HEK293T (cell line): ENCODE measurements around the gene COQ9.

ENCODE experiments used
- CTCF ChIA-PET: fragments of 350-600 bp; formaldehyde crosslinking; extraction: SDS; loops from one replicate; lab custom pipeline; 2021; ENCODE audit warnings: antibody characterized with exemption, inconsistent platforms; lab: Yijun Ruan, JAX
- POLR2A ChIA-PET: fragments of 350-600 bp; formaldehyde crosslinking; extraction: SDS; loops from one replicate; lab custom pipeline; 2020; ENCODE audit warnings: antibody characterized with exemption, inconsistent platforms; lab: Yijun Ruan, JAX
- DNase-seq: peaks from one replicate; pipeline ENCODE4 v3.0.0; 2012; ENCODE audit warnings: mixed read lengths; ENCODE audit errors: extremely low spot score
- ARNT ChIP-seq: fragments of 450-650 bp; IDR thresholded peaks from 2 replicates; pipeline ENCODE4 v1.6.1; 2017; ENCODE audit warnings: mild to moderate bottlenecking
- BHLHE40 ChIP-seq: fragments of 450-650 bp; IDR thresholded peaks from 2 replicates; pipeline ENCODE4 v1.6.1; 2016; ENCODE audit warnings: mild to moderate bottlenecking, moderate library complexity, borderline replicate concordance
- CTBP1 ChIP-seq: fragments of 450-650 bp; IDR thresholded peaks from 2 replicates; pipeline ENCODE4 v1.6.1; 2016; ENCODE audit warnings: borderline replicate concordance
- ELF4 ChIP-seq: fragments of 450-650 bp; IDR thresholded peaks from 2 replicates; pipeline ENCODE4 v1.6.1; 2017; ENCODE audit warnings: antibody characterized with exemption
- FOXA1 ChIP-seq: fragments of 450-650 bp; IDR thresholded peaks from 2 replicates; pipeline ENCODE4 v1.6.1; 2016; ENCODE audit warnings: mild to moderate bottlenecking
- FOXK2 ChIP-seq: fragments of 450-650 bp; IDR thresholded peaks from 2 replicates; pipeline ENCODE4 v1.6.1; 2016; ENCODE audit warnings: mild to moderate bottlenecking
- FOXM1 ChIP-seq: fragments of 450-650 bp; IDR thresholded peaks from 2 replicates; pipeline ENCODE4 v1.6.1; 2017; ENCODE audit warnings: mild to moderate bottlenecking, borderline replicate concordance
- HDGF ChIP-seq: fragments of 450-650 bp; IDR thresholded peaks from 2 replicates; pipeline ENCODE4 v1.6.1; 2017; ENCODE audit warnings: antibody characterized with exemption, borderline replicate concordance
- L3MBTL2 ChIP-seq: fragments of 450-650 bp; conservative IDR thresholded peaks from 2 replicates; pipeline ENCODE4 v1.6.1; 2016; ENCODE audit warnings: mild to moderate bottlenecking
- LEF1 ChIP-seq: fragments of 450-650 bp; IDR thresholded peaks from 2 replicates; pipeline ENCODE4 v1.6.1; 2017; ENCODE audit warnings: mild to moderate bottlenecking, borderline replicate concordance
- NFRKB ChIP-seq: fragments of 450-650 bp; IDR thresholded peaks from 2 replicates; pipeline ENCODE4 v1.6.1; 2016; ENCODE audit warnings: mild to moderate bottlenecking, moderate library complexity
- SP1 ChIP-seq: fragments of 450-650 bp; IDR thresholded peaks from 2 replicates; pipeline ENCODE4 v1.6.1; 2017
- SUZ12 ChIP-seq: fragments of 450-650 bp; IDR thresholded peaks from 2 replicates; pipeline ENCODE4 v1.6.1; 2016; ENCODE audit warnings: mild to moderate bottlenecking
- TARDBP ChIP-seq: fragments of 450-650 bp; IDR thresholded peaks from 2 replicates; pipeline ENCODE4 v1.6.1; 2016
- ZNF384 ChIP-seq: fragments of 450-650 bp; IDR thresholded peaks from 2 replicates; pipeline ENCODE4 v1.6.1; 2016
- TF ChIP-seq, protein P1 (sequence below): fragments of 450-650 bp; IDR thresholded peaks from 2 replicates; pipeline ENCODE4 v1.6.1; 2016

COQ9 gene

DNA sequence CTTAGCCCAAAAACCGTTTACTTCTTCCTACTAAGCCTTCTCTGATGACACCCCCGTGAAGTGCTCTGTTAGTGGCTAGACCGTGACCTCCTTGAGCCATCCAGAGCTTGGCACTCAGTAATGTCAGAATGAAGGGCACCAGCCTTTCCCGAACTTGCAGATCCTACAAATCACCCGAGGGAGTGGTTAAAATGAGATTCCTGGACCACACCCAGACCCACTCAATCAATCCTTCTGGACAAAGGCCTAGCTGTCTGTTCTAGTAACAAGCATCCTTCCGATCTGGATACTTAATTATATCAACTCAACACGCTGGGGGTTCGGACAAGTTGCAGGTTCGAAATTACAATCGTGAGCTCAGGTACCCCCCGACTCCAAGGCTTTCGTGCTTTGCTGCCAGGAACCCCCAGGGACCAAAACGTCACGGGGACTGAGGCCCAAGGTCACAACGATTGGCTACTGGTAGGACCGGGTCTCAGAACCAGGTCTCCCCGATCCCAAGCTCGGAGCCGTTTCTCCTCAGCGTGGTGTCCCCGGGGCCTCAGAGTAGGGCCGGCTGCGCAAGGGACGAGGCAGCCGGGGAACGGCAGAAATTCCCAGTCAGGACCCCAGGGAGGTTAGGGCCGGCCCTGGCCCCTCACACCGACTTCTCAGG lies 621 bp upstream of the COQ9 start:
- no peak for TF ChIP-seq ZNF384
- TF ChIP-seq, protein P1, sequence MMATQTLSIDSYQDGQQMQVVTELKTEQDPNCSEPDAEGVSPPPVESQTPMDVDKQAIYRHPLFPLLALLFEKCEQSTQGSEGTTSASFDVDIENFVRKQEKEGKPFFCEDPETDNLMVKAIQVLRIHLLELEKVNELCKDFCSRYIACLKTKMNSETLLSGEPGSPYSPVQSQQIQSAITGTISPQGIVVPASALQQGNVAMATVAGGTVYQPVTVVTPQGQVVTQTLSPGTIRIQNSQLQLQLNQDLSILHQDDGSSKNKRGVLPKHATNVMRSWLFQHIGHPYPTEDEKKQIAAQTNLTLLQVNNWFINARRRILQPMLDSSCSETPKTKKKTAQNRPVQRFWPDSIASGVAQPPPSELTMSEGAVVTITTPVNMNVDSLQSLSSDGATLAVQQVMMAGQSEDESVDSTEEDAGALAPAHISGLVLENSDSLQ, result 0 out of 2 replicates have a peak, but pooled peaks have one; percentile 21
- DNase-seq, result peak; percentile 43
- CTCF ChIA-PET, result interaction anchor here (0.6 to 1.4 kb wide), 3 partner anchors 14 to 30 kb away, joined by 3 to 10 read pairs (median 5); partner anchors contain the start of gene POLR2C
- POLR2A ChIA-PET, result interaction anchor here (0.7 to 2.2 kb wide), 27 partner anchors 8 to 364 kb away, joined by 3 to 27 read pairs (median 4); partner anchors contain the start of genes CCDC102A, DOK4 and POLR2C

DNA sequence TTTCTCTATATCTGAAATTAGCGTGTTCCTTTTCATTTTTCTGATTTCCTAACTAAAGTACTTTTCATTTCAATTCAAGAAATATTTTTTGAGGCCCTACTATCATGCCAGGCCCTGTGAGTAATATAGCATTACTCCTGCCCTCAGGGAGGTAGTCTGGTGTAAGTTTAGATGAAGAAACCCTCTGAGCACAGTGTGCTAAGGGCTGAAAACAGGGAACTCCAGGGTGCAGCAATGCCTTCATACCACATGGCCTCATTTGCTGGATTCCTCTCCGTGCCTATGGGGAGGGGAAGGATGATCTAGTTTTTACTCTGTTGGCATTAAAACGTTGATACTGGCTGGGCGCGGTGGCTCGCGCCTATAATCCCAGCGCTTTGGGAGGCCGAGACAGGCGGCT lies 4.7 kb downstream of the COQ9 start:
- POLR2A ChIA-PET, result no interaction called here
- CTCF ChIA-PET, result no interaction called here
- no peak for DNase-seq
- TF ChIP-seq SUZ12, result no peak
- TF ChIP-seq BHLHE40, result no peak
- no peak for TF ChIP-seq ARNT
- TF ChIP-seq HDGF, result no peak
- TF ChIP-seq FOXA1, result no peak
- TF ChIP-seq TARDBP, result no peak
- no peak for TF ChIP-seq ZNF384
- TF ChIP-seq, protein P1, result no peak
- TF ChIP-seq SP1, result no peak

DNA sequence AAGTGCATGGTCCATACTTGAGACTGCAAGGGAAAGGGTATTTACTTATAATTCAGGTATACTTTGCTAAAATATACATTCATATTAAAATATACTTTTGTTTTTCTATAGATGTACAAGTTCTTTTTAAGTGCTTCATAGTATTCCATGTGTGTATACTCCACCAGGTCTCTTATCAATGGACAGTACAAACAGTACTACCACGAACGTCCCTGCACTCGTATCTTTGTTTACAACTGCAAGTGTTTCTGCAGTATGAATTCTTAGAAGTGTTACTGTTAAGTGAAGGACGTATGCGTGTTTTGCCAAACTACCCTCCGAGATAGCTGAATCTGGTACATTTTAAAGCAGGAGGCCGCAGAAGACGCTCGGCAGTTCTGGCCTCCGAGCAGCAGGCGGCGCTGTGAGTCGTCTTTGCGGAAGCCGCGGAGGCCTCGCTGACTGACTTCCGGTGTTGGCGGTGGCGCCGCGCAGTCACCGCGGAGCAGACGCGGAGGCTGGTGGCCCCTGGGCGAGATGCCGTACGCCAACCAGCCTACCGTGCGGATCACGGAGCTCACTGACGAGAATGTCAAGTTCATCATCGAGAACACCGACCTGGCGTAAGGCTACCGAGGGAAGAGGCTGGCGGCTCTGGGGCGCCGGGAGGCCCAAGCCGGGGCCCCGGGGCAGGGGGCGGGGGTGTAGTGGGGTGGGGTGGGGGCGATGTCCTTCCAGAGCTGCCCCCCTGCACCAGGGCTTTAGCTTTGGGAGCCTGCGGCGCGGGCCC lies 15.1 kb downstream of the COQ9 start, which contains the start of gene POLR2C:
POLR2C (plus strand) TSS at position 471 of the 769 bp plus-strand sequence; CDS start at position 517, 46 bp downstream.
- peak; percentile 93 for DNase-seq
- POLR2A ChIA-PET, result interaction anchor here (0.6 to 3.2 kb wide), 10 partner anchors 8 to 274 kb away, joined by 3 to 27 read pairs (median 4); partner anchors contain the start of genes CIAPIN1 and COQ9
- CTCF ChIA-PET, result interaction anchor here (0.6 to 2.6 kb wide), 9 partner anchors 11 to 142 kb away, joined by 3 to 10 read pairs (median 4); partner anchors contain the start of genes CIAPIN1 and COQ9
- TF ChIP-seq ELF4, result peak; percentile 94
- TF ChIP-seq SUZ12, result no peak
- TF ChIP-seq HDGF, result 0 out of 2 replicates have a peak, but pooled peaks have one; percentile 18

DNA sequence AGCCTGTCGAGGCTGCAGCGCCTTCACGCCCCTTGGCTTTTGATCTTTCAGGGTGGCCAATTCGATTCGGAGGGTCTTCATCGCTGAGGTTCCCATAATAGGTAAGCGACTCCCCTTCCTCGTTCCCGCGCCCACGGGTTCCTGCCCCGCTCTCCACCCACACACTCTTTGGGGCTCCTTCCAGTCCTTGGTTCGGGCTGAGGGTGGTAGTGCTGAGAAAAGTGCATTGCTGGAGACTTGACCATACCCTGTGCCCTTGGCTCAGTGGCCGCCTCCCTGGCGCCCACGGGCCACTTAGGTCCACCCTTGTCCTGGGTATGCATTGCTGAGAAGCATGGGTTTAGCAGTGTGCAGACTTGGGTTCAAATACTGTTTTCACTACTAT lies 15.7 kb downstream of the COQ9 start:
- TF ChIP-seq TARDBP, result no peak
- TF ChIP-seq SUZ12, result no peak
- TF ChIP-seq LEF1, result no peak
- TF ChIP-seq BHLHE40, result no peak
- TF ChIP-seq ELF4, result no peak
- TF ChIP-seq FOXA1, result no peak
- TF ChIP-seq FOXM1, result no peak
- TF ChIP-seq, protein P1, result no peak
- no peak for TF ChIP-seq HDGF
- TF ChIP-seq ZNF384, result no peak
- no peak for TF ChIP-seq ARNT
- TF ChIP-seq L3MBTL2, result no peak
- TF ChIP-seq CTBP1, result no peak
- no peak for TF ChIP-seq FOXK2
- no peak for TF ChIP-seq NFRKB
- no peak for TF ChIP-seq SP1
- ChIA-PET POLR2A (interaction anchor here (1.0 to 3.2 kb wide), 7 partner anchors 9 to 63 kb away, joined by 3 to 27 read pairs (median 5); partner anchors contain the start of genes CIAPIN1 and COQ9), CTCF (interaction anchor here (0.6 to 2.6 kb wide), 9 partner anchors 11 to 142 kb away, joined by 3 to 10 read pairs (median 4); partner anchors contain the start of genes CIAPIN1 and COQ9)
- no peak for DNase-seq

DNA sequence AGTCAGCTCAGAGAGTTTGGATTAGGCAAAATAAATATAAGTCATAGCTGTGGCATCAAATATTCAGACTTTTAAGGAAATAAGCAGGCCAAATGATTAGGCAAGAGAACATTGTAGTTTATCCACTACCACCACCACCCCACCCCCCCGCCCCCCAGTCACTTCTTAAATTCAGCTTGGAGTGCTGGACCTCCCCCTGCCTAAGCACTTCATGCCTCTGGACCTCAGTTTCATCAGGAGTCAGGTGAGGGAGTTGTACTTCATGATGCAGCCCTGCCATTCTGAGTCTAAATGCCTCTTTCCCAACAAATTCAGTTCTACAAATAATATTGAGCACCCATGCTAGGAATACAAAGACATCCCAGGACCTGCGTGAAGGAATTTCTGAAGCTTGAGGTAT lies 17.2 kb downstream of the COQ9 start:
- TF ChIP-seq CTBP1 (no peak), HDGF (no peak), SUZ12 (no peak), L3MBTL2 (no peak), FOXK2 (no peak), ZNF384 (no peak), FOXA1 (no peak), ARNT (no peak), BHLHE40 (no peak), NFRKB (no peak), LEF1 (no peak), ELF4 (no peak), TARDBP (no peak), SP1 (no peak), FOXM1 (no peak)
- TF ChIP-seq, protein P1, result no peak
- ChIA-PET CTCF (no interaction called here), POLR2A (interaction anchor here (0.6 to 1.3 kb wide), 2 partner anchors 12 to 17 kb away, joined by 3 read pairs; partner anchors contain the start of genes CIAPIN1 and COQ9)
- no peak for DNase-seq
